Sigmoid colon (tissue), 4 donors: ENCODE results near the gene KSR1.

Source experiments
- CTCF ChIP-seq, 4 experiments: fragments of 450-650 bp in 3 of 4; fragments of 200-600 bp in 1 of 4; IDR thresholded peaks; one replicate each; pipeline ENCODE4 v1.5.1; 2016 to 2019; ENCODE audit warnings: antibody characterized with exemption in 4 of 4, mild to moderate bottlenecking in 3 of 4, moderate library complexity in 2 of 4
- EP300 ChIP-seq, 4 donors: sonication (generic); formaldehyde crosslinking; IDR thresholded peaks; one replicate each; pipeline ENCODE4 v1.6.1; 2017; ENCODE audit warnings: antibody characterized with exemption in 4 of 4
- POLR2A ChIP-seq, 2 donors: fragments of 450-650 bp; IDR thresholded peaks; one replicate each; pipeline ENCODE4 v1.6.1; 2016; ENCODE audit warnings: antibody characterized with exemption in 2 of 2, mild to moderate bottlenecking in 2 of 2, moderate library complexity in 2 of 2
- POLR2AphosphoS5 ChIP-seq, 4 donors: sonication (generic); formaldehyde crosslinking; IDR thresholded peaks; one replicate each; pipeline ENCODE4 v1.6.1; 2017; ENCODE audit warnings: antibody characterized with exemption in 4 of 4

GRCh38 chr17:27477050-27477888, 21.0 kb downstream of the KSR1 start:
- no peak for TF ChIP-seq CTCF (IDR thresholded peaks at IDR 0.05)
- no peak for TF ChIP-seq POLR2A (IDR thresholded peaks at IDR 0.05)
- TF ChIP-seq EP300 (IDR thresholded peaks at IDR 0.05) = no peak
- no peak for TF ChIP-seq POLR2AphosphoS5 (IDR thresholded peaks at IDR 0.05)
